Mesendoderm (in vitro differentiated cells): ENCODE results near the gene GLRA3.

Experiments used
- DNase-seq: peaks from one replicate; pipeline ENCODE4 v3.0.0; 2013
- H2AK5ac ChIP-seq: 2 replicates; pipeline ENCODE4 v1.6.1; 2013; ENCODE audit warnings: low read length, inconsistent platforms
- H2BK120ac ChIP-seq: 2 replicates; pipeline ENCODE4 v1.6.1; 2013; ENCODE audit warnings: low read depth, mild to moderate bottlenecking, low read length, moderate library complexity, mixed read lengths
- H2BK15ac ChIP-seq: replicated peaks from 2 replicates; pipeline ENCODE4 v1.6.1; 2013; ENCODE audit warnings: low read depth, mild to moderate bottlenecking, moderate library complexity
- H2BK5ac ChIP-seq: 2 replicates; pipeline ENCODE4 v1.6.1; 2013; ENCODE audit warnings: low read length, inconsistent platforms
- H3K18ac ChIP-seq: 2 replicates; pipeline ENCODE4 v1.6.1; 2013; ENCODE audit warnings: mild to moderate bottlenecking, low read length, mixed read lengths
- H3K23ac ChIP-seq: one replicate; pipeline ENCODE4 v1.6.1; 2013; ENCODE audit warnings: low read length
- H3K27ac ChIP-seq: 2 replicates; pipeline ENCODE4 v1.5.1; 2013; ENCODE audit warnings: low read depth, mild to moderate bottlenecking, inconsistent platforms, low read length, moderate library complexity
- H3K27me3 ChIP-seq: 2 replicates; pipeline ENCODE4 v1.6.1; 2013; ENCODE audit warnings: low read length, control low read depth, mild to moderate bottlenecking, inconsistent platforms; ENCODE audit not compliant: insufficient read depth, poor library complexity
- H3K36me3 ChIP-seq: 2 replicates; pipeline ENCODE4 v1.6.1; 2013; ENCODE audit warnings: low read length, inconsistent platforms; ENCODE audit not compliant: control insufficient read depth, insufficient read depth
- H3K4ac ChIP-seq: one replicate; pipeline ENCODE4 v1.6.1; 2013; ENCODE audit warnings: low read depth, mild to moderate bottlenecking, low read length, moderate library complexity
- H3K4me1 ChIP-seq: 2 replicates; pipeline ENCODE4 v1.6.1; 2013; ENCODE audit warnings: low read depth, low read length, inconsistent platforms; ENCODE audit not compliant: control insufficient read depth
- H3K4me2 ChIP-seq: 2 replicates; pipeline ENCODE4 v1.6.1; 2013; ENCODE audit warnings: low read length
- H3K4me3 ChIP-seq: 2 replicates; pipeline ENCODE4 v1.5.1; 2013; ENCODE audit warnings: mild to moderate bottlenecking, low read length
- H3K56ac ChIP-seq: one replicate; pipeline ENCODE4 v1.6.1; 2013; ENCODE audit warnings: low read length
- H3K79me1 ChIP-seq: 2 replicates; pipeline ENCODE4 v1.6.1; 2013; ENCODE audit warnings: low read length, inconsistent platforms
- H3K79me2 ChIP-seq: 2 replicates; pipeline ENCODE4 v1.6.1; 2013; ENCODE audit warnings: mild to moderate bottlenecking, low read length; ENCODE audit not compliant: control insufficient read depth, insufficient read depth
- H3K9ac ChIP-seq: 2 replicates; pipeline ENCODE4 v1.6.1; 2013; ENCODE audit warnings: low read length, inconsistent platforms
- H4K5ac ChIP-seq: one replicate; pipeline ENCODE4 v1.6.1; 2013; ENCODE audit warnings: low read length
- H4K8ac ChIP-seq: one replicate; pipeline ENCODE4 v1.6.1; 2013; ENCODE audit warnings: low read depth, mild to moderate bottlenecking, control low read depth, low read length, moderate library complexity
- WGBS: extraction: QIAGEN DNeasy Blood & Tissue Kit; methylation state at CpG from one replicate; pipeline ENCODE4 v1.1.7; 2013; ENCODE audit warnings: low lambda C conversion rate, missing lambda C conversion rate; ENCODE audit not compliant: insufficient coverage; ENCODE audit errors: extremely low coverage; 5-methylcytosine and 5-hydroxymethylcytosine counted together

GLRA3 gene

GRCh38 chr4:174596513-174596912, 232.5 kb downstream of the GLRA3 start:
- Histone ChIP-seq H2BK120ac (no peak overlapping the region), H3K18ac (no peak overlapping the region), H2BK15ac (no peak overlapping the region), H4K5ac (no peak overlapping the region), H3K4me2 (no peak overlapping the region), H3K36me3 (no peaks in the 10 kb centered on the region), H4K8ac (no peak overlapping the region), H3K79me2 (no peaks in the 10 kb centered on the region), H3K56ac (no peak overlapping the region), H2BK5ac (no peak overlapping the region), H3K4ac (no peak overlapping the region), H3K27me3 (no peaks in the 10 kb centered on the region), H3K9ac (no peak overlapping the region), H3K4me3 (no peak overlapping the region), H2AK5ac (no peak overlapping the region), H3K23ac (no peak overlapping the region), H3K27ac (no peak overlapping the region), H3K4me1 (no peaks in the 10 kb centered on the region), H3K79me1 (no peaks in the 10 kb centered on the region)
- WGBS = no CpG with 5 or more reads among the region's 1 CpG
- no peak for DNase-seq

DNA sequence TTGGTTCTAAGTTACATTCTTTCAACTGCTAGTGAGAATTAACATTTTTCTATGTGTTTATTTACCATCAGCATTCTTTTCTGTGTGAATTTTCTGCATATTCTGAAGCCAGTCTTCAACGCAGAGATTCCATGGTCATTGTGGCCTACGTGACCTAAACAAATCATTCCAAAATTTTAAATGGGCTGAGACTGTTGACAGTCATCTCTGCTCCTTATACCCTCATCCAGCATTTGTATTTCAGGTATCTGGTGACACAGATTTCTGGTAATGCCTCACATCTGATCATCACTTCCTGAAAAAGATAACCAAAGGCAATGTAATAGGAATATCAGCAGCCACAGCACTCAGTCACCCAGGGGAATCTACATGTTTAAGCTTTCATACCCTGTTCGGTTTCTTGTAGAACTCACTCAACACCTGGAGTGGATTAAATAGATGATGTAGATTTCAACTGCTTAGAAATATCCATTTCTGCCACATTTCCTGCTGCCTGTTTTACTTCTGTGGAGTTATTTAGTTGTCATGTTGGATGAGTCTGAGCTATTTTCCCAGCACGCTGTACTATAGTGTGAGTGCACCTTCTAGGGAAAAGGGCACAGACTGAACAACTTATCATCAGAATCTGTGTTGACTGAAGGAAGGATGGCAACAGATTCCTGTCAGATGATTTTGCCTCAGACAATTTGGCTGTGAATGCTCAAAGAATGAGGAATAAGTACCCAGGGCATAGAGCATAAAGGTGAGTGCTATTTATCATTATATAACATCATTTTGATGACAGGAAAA, 233.7 kb downstream of the GLRA3 start:
- Histone ChIP-seq H3K4me2 (no peak overlapping the region), H3K27me3 (no peaks in the 10 kb centered on the region), H3K79me1 (no peaks in the 10 kb centered on the region), H3K23ac (no peak overlapping the region), H3K4me3 (no peak overlapping the region), H4K8ac (no peak overlapping the region), H4K5ac (no peak overlapping the region), H2AK5ac (no peak overlapping the region), H2BK5ac (no peak overlapping the region), H3K18ac (no peak overlapping the region), H3K4ac (no peak overlapping the region), H3K27ac (no peak overlapping the region), H3K36me3 (no peaks in the 10 kb centered on the region), H3K79me2 (no peaks in the 10 kb centered on the region), H2BK15ac (no peak overlapping the region), H3K4me1 (no peaks in the 10 kb centered on the region), H2BK120ac (no peak overlapping the region), H3K9ac (no peak overlapping the region), H3K56ac (no peak overlapping the region)
- DNase-seq = no peak
- WGBS = no CpG with 5 or more reads among the region's 4 CpGs

GRCh38 chr4:174593701-174594100, 235.3 kb downstream of the GLRA3 start:
- WGBS = no CpG with 5 or more reads among the region's 3 CpGs
- H4K8ac ChIP-seq = no peak overlapping the region
- H2AK5ac ChIP-seq = no peak overlapping the region
- H3K56ac ChIP-seq = no peak overlapping the region
- H3K9ac ChIP-seq = no peak overlapping the region
- no peak overlapping the region for H3K4me2 ChIP-seq
- no peaks in the 10 kb centered on the region for H3K79me2 ChIP-seq
- H3K23ac ChIP-seq = no peak overlapping the region
- H2BK15ac ChIP-seq = no peak overlapping the region
- H3K4ac ChIP-seq = no peak overlapping the region
- H3K27me3 ChIP-seq = no peaks in the 10 kb centered on the region
- no peak overlapping the region for H4K5ac ChIP-seq
- no peaks in the 10 kb centered on the region for H3K4me1 ChIP-seq
- H3K36me3 ChIP-seq = no peaks in the 10 kb centered on the region
- no peak overlapping the region for H2BK5ac ChIP-seq
- H3K79me1 ChIP-seq = no peaks in the 10 kb centered on the region
- no peak overlapping the region for H3K18ac ChIP-seq
- no peak overlapping the region for H3K27ac ChIP-seq
- DNase-seq = no peak
- H2BK120ac ChIP-seq = no peak overlapping the region
- no peak overlapping the region for H3K4me3 ChIP-seq

DNA sequence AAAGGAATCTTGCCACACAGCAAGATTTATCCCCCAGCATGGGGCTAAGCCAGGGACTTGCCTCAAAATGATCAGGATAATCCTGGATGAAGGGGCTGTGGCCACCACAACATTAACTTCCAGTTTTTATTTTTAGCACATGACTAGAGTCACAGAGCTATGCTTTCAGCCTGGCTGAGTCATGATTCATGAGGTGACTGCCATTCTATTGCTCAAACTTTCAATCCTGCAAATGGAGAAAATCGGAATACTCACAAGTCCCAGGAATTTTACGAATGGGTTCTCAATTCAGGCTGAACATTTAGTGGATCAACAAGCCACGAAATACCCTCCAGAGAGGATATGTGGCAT, 236.1 kb downstream of the GLRA3 start:
- Histone ChIP-seq H3K27me3 (no peaks in the 10 kb centered on the region), H2BK120ac (no peak overlapping the region), H3K4me2 (no peak overlapping the region), H3K18ac (no peak overlapping the region), H3K9ac (no peak overlapping the region), H3K79me2 (no peaks in the 10 kb centered on the region), H3K79me1 (no peaks in the 10 kb centered on the region), H3K27ac (no peak overlapping the region), H2AK5ac (no peak overlapping the region), H3K56ac (no peak overlapping the region), H4K8ac (no peak overlapping the region), H3K36me3 (no peaks in the 10 kb centered on the region), H2BK15ac (no peak overlapping the region), H3K4me1 (no peaks in the 10 kb centered on the region), H2BK5ac (no peak overlapping the region), H3K23ac (no peak overlapping the region), H4K5ac (no peak overlapping the region), H3K4me3 (no peak overlapping the region), H3K4ac (no peak overlapping the region)
- no peak for DNase-seq
- no CpG with 5 or more reads among the region's 3 CpGs for WGBS

DNA sequence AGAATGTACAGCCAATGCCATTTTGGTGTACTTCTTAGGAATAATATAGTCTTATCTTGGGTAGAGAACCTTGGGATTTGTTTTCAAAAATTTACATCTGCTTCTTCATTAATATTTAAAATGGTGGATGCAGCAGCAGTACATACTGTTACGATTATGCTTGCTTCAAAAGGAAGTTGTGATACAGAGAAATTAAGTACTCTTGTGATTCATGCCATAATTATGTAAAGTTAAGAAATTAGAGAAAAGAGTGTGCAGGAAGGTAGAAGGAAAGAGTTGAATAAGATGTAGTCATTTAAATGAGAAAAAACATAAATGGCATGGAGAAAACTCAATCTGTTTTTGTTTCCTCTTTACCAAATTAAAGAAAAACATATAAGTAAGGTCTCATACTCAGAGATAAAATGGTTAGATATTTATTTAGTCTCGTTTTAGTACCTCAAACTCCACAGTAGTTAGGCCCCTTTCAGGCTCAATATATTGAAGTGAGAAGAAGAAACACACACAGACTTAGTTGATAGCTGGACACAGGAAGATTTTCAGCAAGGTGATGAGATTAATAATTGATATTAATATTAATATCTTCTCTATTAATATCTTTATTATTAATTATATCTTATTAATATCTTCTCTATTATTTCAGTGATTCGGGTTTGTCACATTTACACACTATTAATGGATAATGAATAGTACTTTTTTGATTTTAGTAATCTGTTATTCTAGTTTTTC, 236.6 kb downstream of the GLRA3 start:
- H3K27ac ChIP-seq = no peak overlapping the region
- no peak overlapping the region for H2BK5ac ChIP-seq
- no peak overlapping the region for H3K9ac ChIP-seq
- no peak overlapping the region for H3K4ac ChIP-seq
- no CpG with 5 or more reads among the region's 3 CpGs for WGBS
- no peak overlapping the region for H2AK5ac ChIP-seq
- no peak overlapping the region for H4K8ac ChIP-seq
- no peak overlapping the region for H4K5ac ChIP-seq
- H3K23ac ChIP-seq = no peak overlapping the region
- H3K79me1 ChIP-seq = no peaks in the 10 kb centered on the region
- H3K4me1 ChIP-seq = no peaks in the 10 kb centered on the region
- H3K4me2 ChIP-seq = no peak overlapping the region
- H2BK120ac ChIP-seq = no peak overlapping the region
- H3K27me3 ChIP-seq = no peaks in the 10 kb centered on the region
- no peak for DNase-seq
- no peak overlapping the region for H2BK15ac ChIP-seq
- H3K79me2 ChIP-seq = no peaks in the 10 kb centered on the region
- no peak overlapping the region for H3K56ac ChIP-seq
- no peak overlapping the region for H3K4me3 ChIP-seq
- no peaks in the 10 kb centered on the region for H3K36me3 ChIP-seq
- no peak overlapping the region for H3K18ac ChIP-seq
